IMR-90 (cell line): ENCODE measurements around the gene SLX1B.
"Not testable (repeated sequence)": the region's sequence is repeated elsewhere in the genome, so short reads cannot be mapped to it uniquely, and the experiment has no call there.

ENCODE experiments used
- CEBPB ChIP-seq: IDR thresholded peaks from 2 replicates; pipeline ENCODE4 v1.6.1; 2012; ENCODE audit warnings: low read depth, low read length, improper control_type of control experiment
- FOS ChIP-seq: fragments of 150-350 bp; IDR thresholded peaks from 2 replicates; pipeline ENCODE4 v1.6.1; 2016; ENCODE audit warnings: low read depth, low read length
- MXI1 ChIP-seq: IDR thresholded peaks from 2 replicates; pipeline ENCODE4 v1.6.1; 2012; ENCODE audit warnings: low read depth, mild to moderate bottlenecking, low read length, moderate library complexity, borderline replicate concordance
- POLR2A ChIP-seq: IDR thresholded peaks from 2 replicates; pipeline ENCODE4 v1.6.1; 2012; ENCODE audit warnings: mild to moderate bottlenecking, low read depth, low read length
- RAD21 ChIP-seq: IDR thresholded peaks from 2 replicates; pipeline ENCODE4 v1.6.1; 2012; ENCODE audit warnings: low read length, improper control_type of control experiment
- RCOR1 ChIP-seq: IDR thresholded peaks from 2 replicates; pipeline ENCODE4 v1.6.1; 2012; ENCODE audit warnings: mild to moderate bottlenecking, low read length, improper control_type of control experiment; ENCODE audit not compliant: insufficient replicate concordance
- RFX5 ChIP-seq: IDR thresholded peaks from 2 replicates; pipeline ENCODE4 v1.8.0; 2012; ENCODE audit warnings: low read depth, mild to moderate bottlenecking, low read length, moderate library complexity
- SMC3 ChIP-seq: fragments of 150-350 bp; IDR thresholded peaks from 2 replicates; pipeline ENCODE4 v1.6.1; 2016; ENCODE audit warnings: low read depth, mild to moderate bottlenecking, antibody characterized with exemption, low read length, moderate library complexity
- TF ChIP-seq, protein P1 (sequence below): conservative IDR thresholded peaks from 2 replicates; pipeline ENCODE4 v1.5.1; 2012; ENCODE audit warnings: mild to moderate bottlenecking, low read depth, low read length, improper control_type of control experiment

- not testable (repeated sequence) for TF ChIP-seq RAD21, MXI1, SMC3, CEBPB, POLR2A, FOS, RFX5, RCOR1
- TF ChIP-seq, protein P1, sequence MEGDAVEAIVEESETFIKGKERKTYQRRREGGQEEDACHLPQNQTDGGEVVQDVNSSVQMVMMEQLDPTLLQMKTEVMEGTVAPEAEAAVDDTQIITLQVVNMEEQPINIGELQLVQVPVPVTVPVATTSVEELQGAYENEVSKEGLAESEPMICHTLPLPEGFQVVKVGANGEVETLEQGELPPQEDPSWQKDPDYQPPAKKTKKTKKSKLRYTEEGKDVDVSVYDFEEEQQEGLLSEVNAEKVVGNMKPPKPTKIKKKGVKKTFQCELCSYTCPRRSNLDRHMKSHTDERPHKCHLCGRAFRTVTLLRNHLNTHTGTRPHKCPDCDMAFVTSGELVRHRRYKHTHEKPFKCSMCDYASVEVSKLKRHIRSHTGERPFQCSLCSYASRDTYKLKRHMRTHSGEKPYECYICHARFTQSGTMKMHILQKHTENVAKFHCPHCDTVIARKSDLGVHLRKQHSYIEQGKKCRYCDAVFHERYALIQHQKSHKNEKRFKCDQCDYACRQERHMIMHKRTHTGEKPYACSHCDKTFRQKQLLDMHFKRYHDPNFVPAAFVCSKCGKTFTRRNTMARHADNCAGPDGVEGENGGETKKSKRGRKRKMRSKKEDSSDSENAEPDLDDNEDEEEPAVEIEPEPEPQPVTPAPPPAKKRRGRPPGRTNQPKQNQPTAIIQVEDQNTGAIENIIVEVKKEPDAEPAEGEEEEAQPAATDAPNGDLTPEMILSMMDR = not testable (repeated sequence)
Observed at GRCh38 chr16:29454828-29455227, 495 bp downstream of the SLX1B start.
